Left hindlimb (tissue), 1 donor: ENCODE measurements around the gene CAMK2B.

Source experiments
- DNase-seq: peaks from one replicate; pipeline ENCODE4 v3.0.0-alpha.2; 2018

Gene CAMK2B

GRCh38 chr7:44325201-44325671, at the start of gene CAMK2B:
Gene CAMK2B (minus strand): TSS chr7:44325594. CDS start chr7:44325421, 173 bp downstream.
- no peak for DNase-seq

- no peak for DNase-seq
Measured at GRCh38 chr7:44374007-44374763, 48.8 kb upstream of the CAMK2B start.

GRCh38 chr7:44373418-44373740, 48.0 kb upstream of the CAMK2B start:
- DNase-seq, result no peak

GRCh38 chr7:44372560-44373417, 47.4 kb upstream of the CAMK2B start:
- no peak for DNase-seq

- no peak for DNase-seq
Measured at GRCh38 chr7:44368885-44369284, 43.5 kb upstream of the CAMK2B start.

- DNase-seq, result no peak
Measured at GRCh38 chr7:44368455-44368854, 43.1 kb upstream of the CAMK2B start.

GRCh38 chr7:44367475-44368043, 42.2 kb upstream of the CAMK2B start:
- no peak for DNase-seq

GRCh38 chr7:44366986-44367385, 41.6 kb upstream of the CAMK2B start:
- DNase-seq, result no peak

GRCh38 chr7:44353668-44354067, 28.3 kb upstream of the CAMK2B start:
- no peak for DNase-seq

GRCh38 chr7:44348851-44349781, 23.7 kb upstream of the CAMK2B start:
- DNase-seq, result no peak

- DNase-seq, result no peak
Measured at GRCh38 chr7:44348300-44348699, 22.9 kb upstream of the CAMK2B start.

- DNase-seq, result no peak
Measured at GRCh38 chr7:44347546-44348114, 22.2 kb upstream of the CAMK2B start.

GRCh38 chr7:44346063-44346462, 20.7 kb upstream of the CAMK2B start:
- DNase-seq, result no peak

GRCh38 chr7:44341401-44341800, 16.0 kb upstream of the CAMK2B start:
- no peak for DNase-seq

GRCh38 chr7:44338600-44338999, 13.2 kb upstream of the CAMK2B start:
- DNase-seq, result no peak

GRCh38 chr7:44336491-44336890, 11.1 kb upstream of the CAMK2B start:
- DNase-seq, result no peak

GRCh38 chr7:44335184-44335583, 9.8 kb upstream of the CAMK2B start:
- no peak for DNase-seq

GRCh38 chr7:44334734-44335097, 9.3 kb upstream of the CAMK2B start:
- no peak for DNase-seq

GRCh38 chr7:44333911-44334733, 8.7 kb upstream of the CAMK2B start:
- DNase-seq, result no peak

GRCh38 chr7:44331682-44332081, 6.3 kb upstream of the CAMK2B start:
- DNase-seq, result no peak

GRCh38 chr7:44330331-44330730, 4.9 kb upstream of the CAMK2B start:
- DNase-seq, result no peak
